ENCODE data around the gene HOXC13. TPM values are rescaled to one million over a fixed set of nuclear protein-coding genes. Genes with fewer than 3 reads are reported as not detected.

The HOXC13 gene
- total RNA-seq, 1 experiment from 2014 or later = not detected

- CTCF ChIA-PET = no interaction called here
- intact Hi-C loops (cut with micrococcal nuclease; ENCODE audit: unreplicated experiment) = no loop called here
- peaks cover 8% of the 10 kb centered on the region for H3K4me1 Mint-ChIP-seq (ENCODE audit: low read depth, unreplicated experiment)
- TF ChIP-seq CTCF (IDR thresholded peaks at IDR 0.05; ENCODE audit: unreplicated experiment) = no peak
- no peak overlapping the region for H3K4me3 Mint-ChIP-seq (ENCODE audit: low read depth, unreplicated experiment)
- DNase-seq = no peak
- H3K27me3 Mint-ChIP-seq (ENCODE audit: unreplicated experiment) = peaks cover 76% of the 10 kb centered on the region
- no peaks in the 10 kb centered on the region for H3K9me3 Mint-ChIP-seq (ENCODE audit: low read depth, unreplicated experiment)
- BruUV-seq (replicated peaks) = no TSS peak
- H3K36me3 Mint-ChIP-seq (ENCODE audit: insufficient read depth, unreplicated experiment) = peaks cover 16% of the 10 kb centered on the region
- no peak overlapping the region for H3K27ac Mint-ChIP-seq (ENCODE audit: unreplicated experiment)
Observed at GRCh38 chr12:53980104-53980801, 41.6 kb downstream of the HOXC13 start.

GRCh38 chr12:53980802-53981496 lies 42.3 kb downstream of the HOXC13 start:
- intact Hi-C loops (cut with micrococcal nuclease; ENCODE audit: unreplicated experiment) = no loop called here
- CTCF ChIA-PET = no interaction called here
- no peaks in the 10 kb centered on the region for H3K9me3 Mint-ChIP-seq (ENCODE audit: low read depth, unreplicated experiment)
- no peak overlapping the region for H3K4me3 Mint-ChIP-seq (ENCODE audit: low read depth, unreplicated experiment)
- DNase-seq = no peak
- no peak overlapping the region for H3K27ac Mint-ChIP-seq (ENCODE audit: unreplicated experiment)
- peaks cover 8% of the 10 kb centered on the region for H3K4me1 Mint-ChIP-seq (ENCODE audit: low read depth, unreplicated experiment)
- peaks cover 23% of the 10 kb centered on the region for H3K36me3 Mint-ChIP-seq (ENCODE audit: insufficient read depth, unreplicated experiment)
- no TSS peak for BruUV-seq (replicated peaks)
- H3K27me3 Mint-ChIP-seq (ENCODE audit: unreplicated experiment) = peaks cover 76% of the 10 kb centered on the region
- TF ChIP-seq CTCF (IDR thresholded peaks at IDR 0.05; ENCODE audit: unreplicated experiment) = no peak

GRCh38 chr12:53981634-53982565 lies 43.3 kb downstream of the HOXC13 start:
- BruUV-seq (replicated peaks) = no TSS peak
- H3K4me3 Mint-ChIP-seq (ENCODE audit: low read depth, unreplicated experiment) = no peak overlapping the region
- peaks cover 80% of the 10 kb centered on the region for H3K27me3 Mint-ChIP-seq (ENCODE audit: unreplicated experiment)
- TF ChIP-seq CTCF (IDR thresholded peaks at IDR 0.05; ENCODE audit: unreplicated experiment) = no peak
- intact Hi-C loops (cut with micrococcal nuclease; ENCODE audit: unreplicated experiment) = no loop called here
- DNase-seq = no peak
- H3K36me3 Mint-ChIP-seq (ENCODE audit: insufficient read depth, unreplicated experiment) = peaks cover 28% of the 10 kb centered on the region
- peaks cover 8% of the 10 kb centered on the region for H3K4me1 Mint-ChIP-seq (ENCODE audit: low read depth, unreplicated experiment)
- H3K9me3 Mint-ChIP-seq (ENCODE audit: low read depth, unreplicated experiment) = no peaks in the 10 kb centered on the region
- CTCF ChIA-PET = no interaction called here
- no peak overlapping the region for H3K27ac Mint-ChIP-seq (ENCODE audit: unreplicated experiment)

- H3K27me3 Mint-ChIP-seq (ENCODE audit: unreplicated experiment) = peaks cover 90% of the 10 kb centered on the region
- BruUV-seq (replicated peaks) = no TSS peak
- peaks cover 8% of the 10 kb centered on the region for H3K4me1 Mint-ChIP-seq (ENCODE audit: low read depth, unreplicated experiment)
- no peak overlapping the region for H3K4me3 Mint-ChIP-seq (ENCODE audit: low read depth, unreplicated experiment)
- TF ChIP-seq CTCF (IDR thresholded peaks at IDR 0.05; ENCODE audit: unreplicated experiment) = no peak
- CTCF ChIA-PET = no interaction called here
- no peak overlapping the region for H3K27ac Mint-ChIP-seq (ENCODE audit: unreplicated experiment)
- no peak for DNase-seq
- intact Hi-C loops (cut with micrococcal nuclease; ENCODE audit: unreplicated experiment) = no loop called here
- no peaks in the 10 kb centered on the region for H3K9me3 Mint-ChIP-seq (ENCODE audit: low read depth, unreplicated experiment)
- H3K36me3 Mint-ChIP-seq (ENCODE audit: insufficient read depth, unreplicated experiment) = peaks cover 28% of the 10 kb centered on the region
Observed at GRCh38 chr12:53982648-53983567, 44.3 kb downstream of the HOXC13 start.

Data from Calu3 (cell line).